ENCODE measurements around the gene KRCC1. TPM values are rescaled to one million over a fixed set of nuclear protein-coding genes. Genes with fewer than 3 reads are reported as not detected.

Gene KRCC1
- total RNA-seq, 1 experiment from 2014 or later: 5.6 TPM

Other genes with a start within 250 kb of the KRCC1 start
- gene RGPD2, start 230.0 kb downstream of the KRCC1 start, total RNA-seq (2014; rRNA removed; shearing (Covaris generic)): 0.43 and 1.2 TPM in 2 replicates
- gene RNU2-63P, start 39.2 kb downstream of the KRCC1 start, total RNA-seq (2014; rRNA removed; shearing (Covaris generic)): not detected in 2 replicates
- 2.3 and 2.4 TPM in 2 replicates for gene SMYD1, start 12.0 kb upstream of the KRCC1 start, total RNA-seq (2014; rRNA removed; shearing (Covaris generic))
- gene FABP1, start 72.3 kb upstream of the KRCC1 start, total RNA-seq (2014; rRNA removed; shearing (Covaris generic)): 0.32 TPM in 1 of 2 replicates, not detected in the other
- gene THNSL2, start 114.6 kb upstream of the KRCC1 start, total RNA-seq (2014; rRNA removed; shearing (Covaris generic)): not detected in 2 replicates